ENCODE data around the gene OSBP2.

The OSBP2 gene

GRCh38 chr22:30955153-30955552 lies 260.5 kb downstream of the OSBP2 start:
- Histone ChIP-seq H3K27me3 (ENCODE audit: control insufficient read depth, low read length) (no peaks in the 10 kb centered on the region), H3K9me3 (ENCODE audit: control insufficient read depth, insufficient read depth, low read length) (no peaks in the 10 kb centered on the region), H3K27ac (ENCODE audit: low read depth, low read length) (no peak overlapping the region), H4K20me1 (ENCODE audit: control insufficient read depth, insufficient read depth, low read depth, low read length) (no peaks in the 10 kb centered on the region), H3K79me2 (ENCODE audit: control insufficient read depth, low read length) (peaks cover 12% of the 10 kb centered on the region), H3K4me1 (ENCODE audit: control insufficient read depth, low read length) (peaks cover 12% of the 10 kb centered on the region), H3K9me2 (replicated peaks; ENCODE audit: control insufficient read depth, low read length) (no peaks in the 10 kb centered on the region), H3K36me3 (ENCODE audit: control insufficient read depth, low read length) (peaks cover 82% of the 10 kb centered on the region), H3K4me2 (ENCODE audit: low read length) (no peak overlapping the region), H3K4me3 (ENCODE audit: low read length) (no peak overlapping the region), H3F3A (ENCODE audit: control insufficient read depth, insufficient read depth) (peaks cover 4% of the 10 kb centered on the region; the same call in 1 of the 2 replicates)
- no peak for TF ChIP-seq CTCF (IDR thresholded peaks at IDR 0.05; ENCODE audit: low read depth, low read length, poor library complexity, severe bottlenecking)
- TF ChIP-seq EZH2phosphoT487 (IDR thresholded peaks at IDR 0.05; ENCODE audit: borderline replicate concordance, low read length) = no peak
